K562 (cell line): ENCODE measurements around the gene IL20RA. TPM values are rescaled to one million over a fixed set of nuclear protein-coding genes. Genes with fewer than 3 reads are reported as not detected.

Experiments used
- ATAC-seq: fragments of 200-7000 bp; cut with Tn5 transposase; 3 replicates; pipeline ENCODE4 v1.9.1; 2020; ENCODE audit warnings: moderate library complexity
- BruUV-seq: library from RNA; stranded (reverse); fragments of 400-500 nt; replicated peaks from 2 replicates; lab custom pipeline; 2021; lab: Mats Ljungman, UMichigan
- CTCF ChIA-PET: fragments of 300-600 bp; formaldehyde crosslinking; extraction: SDS; loops from one replicate; lab custom pipeline; 2021; ENCODE audit warnings: low intra/inter-chr PET ratio; lab: Yijun Ruan, JAX
- POLR2A ChIA-PET: fragments of 300-600, 350-650 bp; sonication (Branson Sonifier 250); formaldehyde crosslinking; extraction: SDS; loops from one replicate; lab custom pipeline; 2021; ENCODE audit warnings: antibody characterized with exemption, inconsistent platforms; lab: Yijun Ruan, JAX
- DNase-seq, 4 experiments: peaks; one replicate each; pipeline versions ENCODE4 v3.0.0 to v3.0.0-alpha.2; 2011 to 2018; ENCODE audit warnings: low spot score in 3 of 4, mixed read lengths in 3 of 4; ENCODE audit errors: extremely low read depth in 1 of 4
- FAIRE-seq: peaks from 2 replicates; lab custom pipeline; 2011; peaks lifted over from hg19 to GRCh38; lab: Jason Lieb, UNC
- H2AFZ ChIP-seq: 2 replicates; pipeline ENCODE4 v1.6.0; 2011; ENCODE audit warnings: low read depth, low read length, control low read depth, inconsistent platforms
- H3K27ac ChIP-seq: fragments of 200-600 bp; 3 replicates; pipeline ENCODE4 v1.8.0; 2011; ENCODE audit warnings: low read depth, mild to moderate bottlenecking, control low read depth, inconsistent platforms, low read length, moderate library complexity, mixed read lengths; ENCODE audit errors: extremely low read depth
- H3K27me3 ChIP-seq, 2 experiments: fragments of 300-600 bp in 1 of 2; 2 replicates in 1 of 2; 3 replicates in 1 of 2; pipeline versions ENCODE4 v1.6.0 to v1.8.0; 2011; ENCODE audit warnings: inconsistent platforms in 2 of 2, low read length in 2 of 2, mild to moderate bottlenecking in 1 of 2, mixed read lengths in 1 of 2, moderate library complexity in 1 of 2; ENCODE audit not compliant: control insufficient read depth in 2 of 2, insufficient read depth in 2 of 2
- H3K36me3 ChIP-seq: fragments of 300-600 bp; 3 replicates; pipeline ENCODE4 v1.8.0; 2011; ENCODE audit warnings: mild to moderate bottlenecking, low read length, inconsistent platforms; ENCODE audit not compliant: control insufficient read depth, insufficient read depth
- H3K4me1 ChIP-seq, 2 experiments: fragments of 200-600 bp in 1 of 2; replicated peaks in 1 of 2; 2 replicates in 1 of 2; 3 replicates in 1 of 2; pipeline versions ENCODE4 v1.5.1 to v1.8.0; 2011; ENCODE audit warnings: inconsistent platforms in 2 of 2, low read length in 2 of 2, mild to moderate bottlenecking in 1 of 2, mixed read lengths in 1 of 2, moderate library complexity in 1 of 2; ENCODE audit not compliant: control insufficient read depth in 2 of 2, insufficient read depth in 2 of 2
- H3K4me2 ChIP-seq: 2 replicates; pipeline ENCODE4 v1.6.1; 2011; ENCODE audit warnings: low read length, control low read depth, inconsistent platforms, mixed read lengths; ENCODE audit not compliant: insufficient read depth
- H3K4me3 ChIP-seq: fragments of 200-600 bp; sonication (generic), shearing (Covaris generic); 2 replicates; pipeline ENCODE4 v1.5.1; 2016; ENCODE audit warnings: control low read depth, inconsistent platforms
- H3K79me2 ChIP-seq: fragments of 200-600 bp; 3 replicates; pipeline ENCODE4 v1.8.0; 2011; ENCODE audit warnings: low read length, inconsistent platforms; ENCODE audit not compliant: control insufficient read depth, insufficient read depth
- H3K9ac ChIP-seq, 2 experiments: 2 replicates each; pipeline versions ENCODE4 v1.6.0 to v1.6.1; 2011; ENCODE audit warnings: low read depth in 2 of 2, low read length in 2 of 2, control low read depth in 1 of 2, inconsistent platforms in 1 of 2, mild to moderate bottlenecking in 1 of 2, mixed read lengths in 1 of 2; ENCODE audit not compliant: insufficient read depth in 1 of 2
- H3K9me1 ChIP-seq: one replicate; pipeline ENCODE4 v1.6.0; 2011; ENCODE audit warnings: inconsistent platforms, mild to moderate bottlenecking, low read length, moderate library complexity; ENCODE audit not compliant: control insufficient read depth, insufficient read depth
- H3K9me3 ChIP-seq: replicated peaks from 2 replicates; pipeline ENCODE4 v1.5.1; 2011; ENCODE audit warnings: low read depth, low read length, inconsistent platforms; ENCODE audit not compliant: control insufficient read depth, insufficient read depth
- H4K20me1 ChIP-seq: replicated peaks from 2 replicates; pipeline ENCODE4 v1.6.1; 2011; ENCODE audit warnings: low read length, inconsistent platforms, mixed read lengths; ENCODE audit not compliant: control insufficient read depth, insufficient read depth
- MEIS2 ChIP-seq: fragments of 450-650 bp; IDR thresholded peaks from 2 replicates; pipeline ENCODE4 v1.6.1; 2014; ENCODE audit warnings: mild to moderate bottlenecking; ENCODE audit not compliant: partially characterized antibody
- NR3C1 ChIP-seq: sonication (generic); formaldehyde crosslinking; IDR thresholded peaks from 2 replicates; pipeline ENCODE4 v1.8.1; 2022; ENCODE audit warnings: missing genetic modification reagents
- STAG1 ChIP-seq: sonication (generic); formaldehyde crosslinking; IDR thresholded peaks from 2 replicates; pipeline ENCODE4 v1.5.0; 2020; ENCODE audit warnings: missing genetic modification reagents, borderline replicate concordance
- WGBS: fragments of 100-300 bp; shearing (Covaris generic); methylation state at CpG from one replicate; pipeline ENCODE4 v1.1.6; 2016; ENCODE audit warnings: low coverage, mixed read lengths; ENCODE audit not compliant: insufficient coverage; ENCODE audit errors: missing lambda C conversion rate; 5-methylcytosine and 5-hydroxymethylcytosine counted together
- in situ Hi-C: fragments of 300-500 bp; cut with MboI; formaldehyde crosslinking; loops from 4 replicates; pipeline ENCODE4 v1.15.0; 2018; ENCODE audit warnings: inconsistent platforms, mixed read lengths
- intact Hi-C: fragments of 100-400 bp; cut with micrococcal nuclease; formaldehyde crosslinking; loops from 2 replicates; pipeline ENCODE4 v1.14.2; 2022
- polyA plus RNA-seq, 8 experiments: library from polyadenylated mRNA; depleted of rRNA in 4 of 8; stranded (reverse) in 5 of 8; unstranded in 3 of 8; fragments of >200 nt; fragmentation: Nextera tagmentation in 2 of 8; fragmentation: Illumina TruSeq in 1 of 8; extraction: Ambion mirVana in 2 of 8; extraction: Trizol in 1 of 8; gene quantifications; 2 replicates each; pipeline versions ENCODE4 v1.2.1 to v1.2.3, GENCODE V29; 2011 to 2014; ENCODE audit warnings: inconsistent platforms in 1 of 8, missing spikeins in 1 of 8
- total RNA-seq, 7 experiments: library from RNA; depleted of rRNA in 6 of 7; stranded (reverse); fragments of >200 nt in 6 of 7; fragmentation: Illumina TruSeq in 2 of 7; extraction: Trizol in 2 of 7; gene quantifications; 2 replicates each; pipeline versions ENCODE4 v1.2.1 to v1.2.3, GENCODE V29; 2011 to 2021; ENCODE audit warnings: low replicate concordance in 1 of 7
- TF ChIP-seq, protein P1 (sequence below): fragments of 450-650 bp; IDR thresholded peaks from 2 replicates; pipeline ENCODE4 v1.6.1; 2017; ENCODE audit warnings: antibody characterized with exemption
- TF ChIP-seq, protein P2 (sequence below), 2 experiments: IDR thresholded peaks in 1 of 2; conservative IDR thresholded peaks in 1 of 2; 2 replicates each; pipeline ENCODE4 v1.6.1; 2016; ENCODE audit warnings: low read depth in 2 of 2, mild to moderate bottlenecking in 1 of 2, missing compliant biosample characterization in 1 of 2, missing genetic modification characterization in 1 of 2, moderate library complexity in 1 of 2
- TF ChIP-seq, protein P3 (sequence below), 2 experiments: fragments of 450-650 bp in 1 of 2; sonication (generic) in 1 of 2; formaldehyde crosslinking; conservative IDR thresholded peaks; 2 replicates each; pipeline versions ENCODE4 v1.4.0 to v1.8.1; 2020 to 2022; ENCODE audit warnings: mild to moderate bottlenecking in 1 of 2, missing genetic modification reagents in 1 of 2
- TF ChIP-seq, protein P4 (sequence below): fragments of 450-650 bp; IDR thresholded peaks from 2 replicates; pipeline ENCODE4 v1.6.1; 2016

The IL20RA gene
- total and polyA plus RNA-seq, 9 of the 15 experiments (the other 6 are each of a cell fraction or from before 2014, with no cell fraction given) = not detected

DNA sequence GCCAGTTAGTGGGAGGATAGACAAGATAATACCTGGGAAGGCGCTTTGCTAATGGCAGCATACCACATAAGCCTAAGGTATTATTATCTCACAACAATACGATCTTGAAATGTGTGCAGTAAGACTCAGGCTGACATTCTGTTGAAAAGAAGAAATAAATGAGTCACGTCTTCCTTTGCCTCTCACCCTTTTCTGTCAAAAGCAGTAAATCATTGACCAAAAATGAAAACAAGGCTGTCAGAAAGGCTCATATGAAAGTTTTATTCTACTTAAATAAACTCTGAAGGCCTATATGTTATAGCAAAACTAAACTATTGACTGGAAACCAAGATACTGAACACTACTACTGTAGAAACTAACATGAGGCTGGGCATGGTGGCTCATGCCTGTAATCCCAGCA lies 43.1 kb upstream of the IL20RA start:
- H3K4me2 ChIP-seq = no peak overlapping the region
- H2AFZ ChIP-seq = no peak overlapping the region
- no peaks in the 10 kb centered on the region for H3K9me1 ChIP-seq
- intact Hi-C loops = no loop called here
- TF ChIP-seq MEIS2 (peak; percentile 71), NR3C1 (CRISPR knock-in tag) (no peak), STAG1 (CRISPR knock-in tag) (no peak)
- TF ChIP-seq, protein P1, sequence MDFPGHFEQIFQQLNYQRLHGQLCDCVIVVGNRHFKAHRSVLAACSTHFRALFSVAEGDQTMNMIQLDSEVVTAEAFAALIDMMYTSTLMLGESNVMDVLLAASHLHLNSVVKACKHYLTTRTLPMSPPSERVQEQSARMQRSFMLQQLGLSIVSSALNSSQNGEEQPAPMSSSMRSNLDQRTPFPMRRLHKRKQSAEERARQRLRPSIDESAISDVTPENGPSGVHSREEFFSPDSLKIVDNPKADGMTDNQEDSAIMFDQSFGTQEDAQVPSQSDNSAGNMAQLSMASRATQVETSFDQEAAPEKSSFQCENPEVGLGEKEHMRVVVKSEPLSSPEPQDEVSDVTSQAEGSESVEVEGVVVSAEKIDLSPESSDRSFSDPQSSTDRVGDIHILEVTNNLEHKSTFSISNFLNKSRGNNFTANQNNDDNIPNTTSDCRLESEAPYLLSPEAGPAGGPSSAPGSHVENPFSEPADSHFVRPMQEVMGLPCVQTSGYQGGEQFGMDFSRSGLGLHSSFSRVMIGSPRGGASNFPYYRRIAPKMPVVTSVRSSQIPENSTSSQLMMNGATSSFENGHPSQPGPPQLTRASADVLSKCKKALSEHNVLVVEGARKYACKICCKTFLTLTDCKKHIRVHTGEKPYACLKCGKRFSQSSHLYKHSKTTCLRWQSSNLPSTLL = no peak
- TF ChIP-seq, protein P2, sequence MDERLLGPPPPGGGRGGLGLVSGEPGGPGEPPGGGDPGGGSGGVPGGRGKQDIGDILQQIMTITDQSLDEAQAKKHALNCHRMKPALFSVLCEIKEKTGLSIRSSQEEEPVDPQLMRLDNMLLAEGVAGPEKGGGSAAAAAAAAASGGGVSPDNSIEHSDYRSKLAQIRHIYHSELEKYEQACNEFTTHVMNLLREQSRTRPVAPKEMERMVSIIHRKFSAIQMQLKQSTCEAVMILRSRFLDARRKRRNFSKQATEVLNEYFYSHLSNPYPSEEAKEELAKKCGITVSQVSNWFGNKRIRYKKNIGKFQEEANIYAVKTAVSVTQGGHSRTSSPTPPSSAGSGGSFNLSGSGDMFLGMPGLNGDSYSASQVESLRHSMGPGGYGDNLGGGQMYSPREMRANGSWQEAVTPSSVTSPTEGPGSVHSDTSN (CRISPR knock-in tag; IDR thresholded peaks at IDR 0.05; ENCODE audit: low read depth) = no peak
- TF ChIP-seq, protein P2 (tag; conservative IDR thresholded peaks at IDR 0.05; ENCODE audit: low read depth) = peak; percentile 78
- TF ChIP-seq, protein P3, sequence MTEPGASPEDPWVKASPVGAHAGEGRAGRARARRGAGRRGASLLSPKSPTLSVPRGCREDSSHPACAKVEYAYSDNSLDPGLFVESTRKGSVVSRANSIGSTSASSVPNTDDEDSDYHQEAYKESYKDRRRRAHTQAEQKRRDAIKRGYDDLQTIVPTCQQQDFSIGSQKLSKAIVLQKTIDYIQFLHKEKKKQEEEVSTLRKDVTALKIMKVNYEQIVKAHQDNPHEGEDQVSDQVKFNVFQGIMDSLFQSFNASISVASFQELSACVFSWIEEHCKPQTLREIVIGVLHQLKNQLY (CRISPR knock-in tag; conservative IDR thresholded peaks at IDR 0.05) = no peak
- TF ChIP-seq, protein P4, sequence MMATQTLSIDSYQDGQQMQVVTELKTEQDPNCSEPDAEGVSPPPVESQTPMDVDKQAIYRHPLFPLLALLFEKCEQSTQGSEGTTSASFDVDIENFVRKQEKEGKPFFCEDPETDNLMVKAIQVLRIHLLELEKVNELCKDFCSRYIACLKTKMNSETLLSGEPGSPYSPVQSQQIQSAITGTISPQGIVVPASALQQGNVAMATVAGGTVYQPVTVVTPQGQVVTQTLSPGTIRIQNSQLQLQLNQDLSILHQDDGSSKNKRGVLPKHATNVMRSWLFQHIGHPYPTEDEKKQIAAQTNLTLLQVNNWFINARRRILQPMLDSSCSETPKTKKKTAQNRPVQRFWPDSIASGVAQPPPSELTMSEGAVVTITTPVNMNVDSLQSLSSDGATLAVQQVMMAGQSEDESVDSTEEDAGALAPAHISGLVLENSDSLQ = peak; percentile 58
- H3K27me3 ChIP-seq = peaks cover 4 to 5% of the 10 kb centered on the region in 2 experiments; a peak in 2 of 5 replicates
- H3K27ac ChIP-seq = no peak overlapping the region
- in situ Hi-C loops = loop anchor here (10.0 kb wide), 1 partner anchor 547 kb away; no protein-coding TSS in a partner anchor
- FAIRE-seq (peak; percentile 37), ATAC-seq (no peak), DNase-seq (no peak)
- ChIA-PET CTCF (no interaction called here), POLR2A (no interaction called here)
- no peaks in the 10 kb centered on the region for H3K36me3 ChIP-seq
- H4K20me1 ChIP-seq = no peaks in the 10 kb centered on the region
- 0% methylated on average over 3 of the region's 3 CpGs for WGBS
- no peak overlapping the region for H3K9ac ChIP-seq
- no peaks in the 10 kb centered on the region for H3K9me3 ChIP-seq
- H3K4me3 ChIP-seq = no peak overlapping the region
- no TSS peak for BruUV-seq
- H3K4me1 ChIP-seq = no peaks in the 10 kb centered on the region
- no peaks in the 10 kb centered on the region for H3K79me2 ChIP-seq
